H1 (cell line): Measurements from ENCODE around the gene BNIP5. TPM values are rescaled to one million over a fixed set of nuclear protein-coding genes. Genes with fewer than 3 reads are reported as not detected.
A peak's percentile ranks its signal among the peaks of the same experiment; 100 is the strongest.
"Not testable (repeated sequence)": the region's sequence is repeated elsewhere in the genome, so short reads cannot be mapped to it uniquely, and the experiment has no call there.

ENCODE experiments used
- CTCF ChIA-PET: fragments of 300-600 bp; sonication (Branson Sonifier 250); formaldehyde crosslinking; loops from one replicate; lab custom pipeline; 2021; ENCODE audit not compliant: partially characterized antibody; lab: Charles Lee
- POLR2A ChIA-PET: fragments of 300-600 bp; sonication (Branson Sonifier 250); formaldehyde crosslinking; loops from one replicate; lab custom pipeline; 2021; ENCODE audit warnings: inconsistent platforms; ENCODE audit not compliant: partially characterized antibody; lab: Charles Lee
- DNase-seq, 2 experiments: peaks; one replicate each; pipeline versions ENCODE4 v3.0.0 to v3.0.0-alpha.2; 2010 to 2022; ENCODE audit warnings: low spot score in 2 of 2, low read depth in 1 of 2, mixed read lengths in 1 of 2
- FAIRE-seq: peaks from 2 replicates; lab custom pipeline; 2011; peaks lifted over from hg19 to GRCh38; lab: Jason Lieb, UNC
- H2AFZ ChIP-seq: 2 replicates; pipeline ENCODE4 v1.8.1; 2012; ENCODE audit warnings: low read length, inconsistent platforms
- H2AK5ac ChIP-seq: 2 replicates; pipeline ENCODE4 v1.6.1; 2013; ENCODE audit warnings: low read depth, low read length
- H2BK120ac ChIP-seq: replicated peaks from 2 replicates; pipeline ENCODE3; 2013; ENCODE audit warnings: low read depth, low read length, inconsistent platforms
- H2BK12ac ChIP-seq: 2 replicates; pipeline ENCODE4 v1.6.1; 2013; ENCODE audit warnings: low read depth, low read length
- H2BK15ac ChIP-seq: 2 replicates; pipeline ENCODE4 v1.6.1; 2013; ENCODE audit warnings: low read length
- H2BK20ac ChIP-seq: 2 replicates; pipeline ENCODE4 v1.6.1; 2013; ENCODE audit warnings: low read length
- H2BK5ac ChIP-seq: 2 replicates; pipeline ENCODE4 v1.6.1; 2013; ENCODE audit warnings: low read depth, low read length
- H3K14ac ChIP-seq: 2 replicates; pipeline ENCODE4 v1.6.1; 2013; ENCODE audit warnings: inconsistent platforms; ENCODE audit not compliant: insufficient read length
- H3K18ac ChIP-seq: 2 replicates; pipeline ENCODE4 v1.6.1; 2013; ENCODE audit warnings: low read length; ENCODE audit errors: extremely low read depth
- H3K23ac ChIP-seq: 2 replicates; pipeline ENCODE4 v1.6.1; 2013; ENCODE audit warnings: inconsistent platforms; ENCODE audit not compliant: insufficient read length
- H3K23me2 ChIP-seq: 2 replicates; pipeline ENCODE4 v1.6.1; 2013; ENCODE audit warnings: low read depth, low read length
- H3K27ac ChIP-seq: 2 replicates; pipeline ENCODE4 v1.6.1; 2011; ENCODE audit warnings: low read depth, low read length, inconsistent platforms
- H3K27me3 ChIP-seq, 4 experiments: replicated peaks in 1 of 4; 1 replicate in 1 of 4; 2 replicates in 3 of 4; pipeline versions ENCODE4 v1.6.1 to v1.8.1; 2011 to 2013; ENCODE audit warnings: low read length in 3 of 4, mild to moderate bottlenecking in 3 of 4, inconsistent platforms in 2 of 4, mixed read lengths in 2 of 4, moderate library complexity in 1 of 4; ENCODE audit not compliant: control insufficient read depth in 3 of 4, insufficient read depth in 3 of 4; ENCODE audit errors: extremely low read depth in 1 of 4
- H3K36me3 ChIP-seq, 4 experiments: 2 replicates each; pipeline versions ENCODE4 v1.6.1 to v1.8.1; 2011 to 2013; ENCODE audit warnings: mild to moderate bottlenecking in 4 of 4, low read length in 3 of 4, moderate library complexity in 2 of 4, control low read depth in 1 of 4, inconsistent platforms in 1 of 4; ENCODE audit not compliant: insufficient read depth in 4 of 4, control insufficient read depth in 2 of 4
- H3K4ac ChIP-seq: replicated peaks from 2 replicates; pipeline ENCODE3; 2013; ENCODE audit warnings: low read length, low read depth, mixed read lengths, inconsistent platforms; ENCODE audit not compliant: insufficient read length
- H3K4me1 ChIP-seq, 4 experiments: replicated peaks in 1 of 4; 1 replicate in 1 of 4; 2 replicates in 3 of 4; pipeline versions ENCODE4 v1.6.1 to v1.8.1; 2011 to 2013; ENCODE audit warnings: low read length in 3 of 4, inconsistent platforms in 2 of 4, mixed read lengths in 1 of 4; ENCODE audit not compliant: insufficient read depth in 4 of 4, control insufficient read depth in 3 of 4
- H3K4me2 ChIP-seq, 2 experiments: 2 replicates each; pipeline versions ENCODE4 v1.6.1 to v1.8.1; 2011 to 2013; ENCODE audit warnings: low read depth in 2 of 2, low read length in 2 of 2, control low read depth in 1 of 2, inconsistent platforms in 1 of 2, mild to moderate bottlenecking in 1 of 2; ENCODE audit not compliant: insufficient read depth in 1 of 2
- H3K4me3 ChIP-seq, 4 experiments: fragments of 200-600, 300-600 bp in 1 of 4; sonication (generic), shearing (Covaris generic), sonication (Bioruptor Twin) in 1 of 4; 2 replicates each; pipeline versions ENCODE4 v1.5.1 to v1.8.1; 2011 to 2016; ENCODE audit warnings: low read length in 4 of 4, low read depth in 3 of 4, control low read depth in 2 of 4, inconsistent platforms in 2 of 4, mild to moderate bottlenecking in 2 of 4, mixed read lengths in 1 of 4, moderate library complexity in 1 of 4; ENCODE audit not compliant: insufficient read depth in 2 of 4; ENCODE audit errors: extremely low read depth in 1 of 4
- H3K56ac ChIP-seq: replicated peaks from 2 replicates; pipeline ENCODE3; 2013; ENCODE audit warnings: low read depth, mild to moderate bottlenecking, mixed read lengths, low read length, inconsistent platforms; ENCODE audit not compliant: insufficient read length
- H3K79me1 ChIP-seq: 2 replicates; pipeline ENCODE4 v1.6.1; 2013; ENCODE audit warnings: low read depth, low read length, control low read depth
- H3K79me2 ChIP-seq, 2 experiments: 2 replicates each; pipeline versions ENCODE4 v1.6.1 to v1.8.1; 2012 to 2013; ENCODE audit warnings: low read length in 2 of 2, mild to moderate bottlenecking in 2 of 2, inconsistent platforms in 1 of 2; ENCODE audit not compliant: insufficient read depth in 2 of 2, control insufficient read depth in 1 of 2
- H3K9ac ChIP-seq, 4 experiments: replicated peaks in 1 of 4; 1 replicate in 1 of 4; 2 replicates in 3 of 4; pipeline versions ENCODE4 v1.6.1 to v1.8.1; 2011 to 2013; ENCODE audit warnings: low read depth in 3 of 4, low read length in 3 of 4, control low read depth in 2 of 4, mild to moderate bottlenecking in 2 of 4, moderate library complexity in 2 of 4, inconsistent platforms in 1 of 4; ENCODE audit errors: extremely low read depth in 1 of 4
- H3K9me3 ChIP-seq, 2 experiments: 2 replicates each; pipeline versions ENCODE4 v1.6.1 to v1.8.1; 2012 to 2013; ENCODE audit warnings: mild to moderate bottlenecking in 2 of 2, moderate library complexity in 2 of 2, control low read depth in 1 of 2, inconsistent platforms in 1 of 2, low read depth in 1 of 2, low read length in 1 of 2, mixed read lengths in 1 of 2; ENCODE audit not compliant: insufficient read depth in 2 of 2
- H4K20me1 ChIP-seq, 2 experiments: replicated peaks in 1 of 2; 2 replicates each; pipeline versions ENCODE3 to v1.8.1; 2011 to 2013; ENCODE audit warnings: inconsistent platforms in 2 of 2, low read length in 2 of 2, mild to moderate bottlenecking in 1 of 2; ENCODE audit not compliant: insufficient read depth in 2 of 2, control insufficient read depth in 1 of 2
- H4K5ac ChIP-seq: 2 replicates; pipeline ENCODE4 v1.6.1; 2013; ENCODE audit warnings: low read length, low read depth, mixed read lengths, inconsistent platforms; ENCODE audit not compliant: insufficient read length
- H4K8ac ChIP-seq: 2 replicates; pipeline ENCODE4 v1.8.0; 2013; ENCODE audit warnings: mild to moderate bottlenecking, moderate library complexity, low read length, inconsistent platforms; ENCODE audit not compliant: insufficient read depth; ENCODE audit errors: extremely low read depth
- H4K91ac ChIP-seq: replicated peaks from 2 replicates; pipeline ENCODE3; 2013; ENCODE audit warnings: low read length, mixed read lengths, inconsistent platforms; ENCODE audit not compliant: insufficient read length
- WGBS, 2 experiments: shearing (Covaris generic) in 1 of 2; methylation state at CpG; one replicate each; pipeline versions ENCODE4 v1.1.6 to v1.1.7; 2013 to 2015; ENCODE audit warnings: low lambda C conversion rate in 2 of 2, mixed read lengths in 2 of 2, inconsistent platforms in 1 of 2, low coverage in 1 of 2, missing lambda C conversion rate in 1 of 2; ENCODE audit not compliant: insufficient replicate concordance in 2 of 2, insufficient coverage in 1 of 2, insufficient read length in 1 of 2; ENCODE audit errors: extremely low coverage in 1 of 2, missing lambda C conversion rate in 1 of 2; 5-methylcytosine and 5-hydroxymethylcytosine counted together
- polyA plus RNA-seq, 7 experiments: library from polyadenylated mRNA; depleted of rRNA in 3 of 7; stranded (reverse) in 5 of 7; unstranded in 2 of 7; fragments of >200 nt in 5 of 7; fragments of 200-250 nt in 2 of 7; gene quantifications; 1 replicate in 5 of 7; 2 replicates in 1 of 7; 4 replicates in 1 of 7; pipeline versions ENCODE4 v1.2.1 to v1.2.3, GENCODE V29; 2011 to 2013; ENCODE audit warnings: missing spikeins in 2 of 7, mixed read lengths in 2 of 7
- total RNA-seq: library from RNA; stranded (reverse); fragmentation: NEBNext Ultra II Directional; extraction: Animal tissue kit (Norgen Biotek cat#: 25700); gene quantifications from 2 replicates; pipeline ENCODE4 v1.2.1, GENCODE V29; 2021

BNIP5 gene
- total and polyA plus RNA-seq, 2 of the 8 experiments (the other 6 are each of a cell fraction or from before 2014, with no cell fraction given): not detected

DNA sequence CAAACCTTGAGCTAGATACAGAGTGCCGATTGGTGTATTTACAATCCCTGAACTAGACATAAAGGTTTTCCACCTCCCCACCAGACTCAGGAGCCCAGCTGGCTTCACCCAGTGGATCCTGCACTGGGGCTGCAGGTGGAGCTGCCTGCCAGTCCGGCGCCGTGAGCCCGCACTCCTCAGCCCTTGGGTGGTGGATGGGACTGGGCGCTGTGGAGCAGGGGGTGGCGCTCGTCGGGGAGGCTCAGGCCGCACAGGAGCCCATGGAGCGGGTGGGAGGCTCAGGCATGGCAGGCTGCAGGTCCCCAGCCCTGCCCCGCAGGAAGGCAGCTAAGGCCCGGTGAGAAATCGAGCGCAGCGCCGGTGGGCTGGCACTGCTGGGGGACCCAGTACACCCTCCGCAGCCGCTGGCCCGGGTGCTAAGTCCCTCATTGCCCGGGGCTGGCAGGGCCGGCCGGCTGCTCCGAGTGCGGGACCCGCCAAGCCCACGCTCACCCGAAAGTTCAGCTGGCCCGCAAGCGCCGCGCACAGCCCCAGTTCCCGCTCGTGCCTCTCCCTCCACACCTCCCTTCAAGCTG lies 27.5 kb upstream of the BNIP5 start:
- H4K20me1 ChIP-seq, H3K27me3 ChIP-seq, H3K79me2 ChIP-seq, H3K36me3 ChIP-seq, H4K8ac ChIP-seq, H3K4me3 ChIP-seq, H4K5ac ChIP-seq, H3K56ac ChIP-seq, H3K18ac ChIP-seq, H3K4me2 ChIP-seq, H3K27ac ChIP-seq, H3K9ac ChIP-seq, H2BK120ac ChIP-seq, H3K23me2 ChIP-seq, H2BK20ac ChIP-seq, H2BK15ac ChIP-seq, H3K4me1 ChIP-seq, H2BK12ac ChIP-seq, H3K9me3 ChIP-seq, DNase-seq, H3K14ac ChIP-seq, FAIRE-seq, H3K4ac ChIP-seq, H4K91ac ChIP-seq, H3K23ac ChIP-seq, H3K79me1 ChIP-seq, H2AK5ac ChIP-seq, POLR2A ChIA-PET, H2AFZ ChIP-seq, H2BK5ac ChIP-seq: not testable (repeated sequence)
- 92% methylated on average over 20 of the region's 34 CpGs; no CpG with 5 or more reads in 1 of the 2 experiments for WGBS, 2 experiments
- CTCF ChIA-PET: interaction anchor here (0.9 to 6.8 kb wide), 4 partner anchors 22 to 62 kb away, joined by 3 to 68 read pairs (median 35); no protein-coding TSS in a partner anchor

DNA sequence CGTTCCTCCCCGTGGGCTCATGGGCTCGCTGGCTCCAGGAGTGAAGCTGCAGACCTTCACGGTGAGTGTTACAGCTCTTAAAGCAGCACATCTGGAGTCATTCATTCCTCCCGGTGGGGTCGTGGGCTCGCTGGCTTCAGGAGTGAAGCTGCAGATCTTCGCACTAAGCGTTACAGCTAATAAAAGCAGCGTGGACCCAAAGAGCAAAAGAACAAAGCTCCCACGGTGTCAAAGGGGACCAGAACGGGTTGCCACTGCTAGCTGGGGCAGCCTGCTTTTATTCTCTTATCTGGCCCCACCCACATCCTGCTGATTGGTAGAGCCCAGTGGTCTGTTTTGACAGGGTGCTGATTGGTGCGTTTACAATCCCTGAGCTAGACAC lies 26.7 kb upstream of the BNIP5 start:
- H3K4me3 ChIP-seq, H4K91ac ChIP-seq, H3K4ac ChIP-seq, H3K27ac ChIP-seq, DNase-seq, H2AK5ac ChIP-seq, H3K23ac ChIP-seq, H3K79me2 ChIP-seq, H4K5ac ChIP-seq, H3K14ac ChIP-seq, H3K23me2 ChIP-seq, H3K18ac ChIP-seq, H3K36me3 ChIP-seq, H3K4me2 ChIP-seq, FAIRE-seq, H2BK5ac ChIP-seq, H4K20me1 ChIP-seq, H3K27me3 ChIP-seq, H2BK20ac ChIP-seq, H2BK12ac ChIP-seq, H3K9ac ChIP-seq, H2AFZ ChIP-seq, H3K79me1 ChIP-seq, H2BK15ac ChIP-seq, H3K9me3 ChIP-seq, H3K4me1 ChIP-seq, H2BK120ac ChIP-seq, H3K56ac ChIP-seq: not testable (repeated sequence)
- 95% methylated on average over 11 of the region's 13 CpGs; no CpG with 5 or more reads in 1 of the 2 experiments for WGBS, 2 experiments
- POLR2A ChIA-PET: interaction anchor here (1.2 kb wide), 1 partner anchor 11 kb away, joined by 3 read pairs; no protein-coding TSS in a partner anchor
- peak overlapping the region; percentile 43; the same call in 1 of the 2 replicates for H4K8ac ChIP-seq
- CTCF ChIA-PET: interaction anchor here (0.9 to 6.8 kb wide), 7 partner anchors 22 to 268 kb away, joined by 3 to 68 read pairs (median 4); no protein-coding TSS in a partner anchor
